AG09309 (cell line): ENCODE measurements around the gene SPINK5.

Source experiments
- DNase-seq: peaks from one replicate; pipeline ENCODE4 v3.0.0-alpha.2; 2010; ENCODE audit warnings: low read depth
- H3K4me3 ChIP-seq: 2 replicates; pipeline ENCODE4 v1.5.1; 2011; ENCODE audit warnings: mild to moderate bottlenecking, low read depth, low read length, moderate library complexity; ENCODE audit not compliant: control insufficient read depth
- CTCF ChIP-seq: IDR thresholded peaks from 2 replicates; pipeline ENCODE4 v1.5.1; 2011; ENCODE audit warnings: mild to moderate bottlenecking, low read depth, low read length, inconsistent platforms; ENCODE audit not compliant: insufficient read depth, control insufficient read depth; ENCODE audit errors: missing control alignments

SPINK5 gene

GRCh38 chr5:148090773-148091250, 27.0 kb downstream of the SPINK5 start:
- H3K4me3 ChIP-seq: no peak overlapping the region
- no peak for TF ChIP-seq CTCF
- no peak for DNase-seq

GRCh38 chr5:148091991-148092964, 28.5 kb downstream of the SPINK5 start:
- peak; percentile 34 for DNase-seq
- TF ChIP-seq CTCF: no peak

GRCh38 chr5:148094336-148094735, 30.6 kb downstream of the SPINK5 start:
- H3K4me3 ChIP-seq: no peak overlapping the region
- no peak for TF ChIP-seq CTCF
- DNase-seq: no peak

More at GRCh38 chr5:148091991-148092964, 28.5 kb downstream of the SPINK5 start:
- H3K4me3 ChIP-seq: no peak overlapping the region

GRCh38 chr5:148104226-148104625, 40.4 kb downstream of the SPINK5 start:
- no peak for TF ChIP-seq CTCF
- H3K4me3 ChIP-seq: no peak overlapping the region
- no peak for DNase-seq

- H3K4me3 ChIP-seq: no peak overlapping the region
- no peak for DNase-seq
- no peak for TF ChIP-seq CTCF
Measured at GRCh38 chr5:148107608-148108007, 43.8 kb downstream of the SPINK5 start.

- no peak overlapping the region for H3K4me3 ChIP-seq
- DNase-seq: no peak
- no peak for TF ChIP-seq CTCF
Measured at GRCh38 chr5:148113243-148113642, 49.5 kb downstream of the SPINK5 start.
